HG02642 (cell line): Measurements from ENCODE around the gene CYP2J2.
"Not testable (repeated sequence)": the region's sequence is repeated elsewhere in the genome, so short reads cannot be mapped to it uniquely, and the experiment has no call there.

Experiments
- ATAC-seq: cut with Tn5 transposase; IDR thresholded peaks from one replicate; pipeline ENCODE4 v1.9.1; 2021; ENCODE audit warnings: mild to moderate bottlenecking; ENCODE audit not compliant: unreplicated experiment, poor library complexity

Gene CYP2J2

DNA sequence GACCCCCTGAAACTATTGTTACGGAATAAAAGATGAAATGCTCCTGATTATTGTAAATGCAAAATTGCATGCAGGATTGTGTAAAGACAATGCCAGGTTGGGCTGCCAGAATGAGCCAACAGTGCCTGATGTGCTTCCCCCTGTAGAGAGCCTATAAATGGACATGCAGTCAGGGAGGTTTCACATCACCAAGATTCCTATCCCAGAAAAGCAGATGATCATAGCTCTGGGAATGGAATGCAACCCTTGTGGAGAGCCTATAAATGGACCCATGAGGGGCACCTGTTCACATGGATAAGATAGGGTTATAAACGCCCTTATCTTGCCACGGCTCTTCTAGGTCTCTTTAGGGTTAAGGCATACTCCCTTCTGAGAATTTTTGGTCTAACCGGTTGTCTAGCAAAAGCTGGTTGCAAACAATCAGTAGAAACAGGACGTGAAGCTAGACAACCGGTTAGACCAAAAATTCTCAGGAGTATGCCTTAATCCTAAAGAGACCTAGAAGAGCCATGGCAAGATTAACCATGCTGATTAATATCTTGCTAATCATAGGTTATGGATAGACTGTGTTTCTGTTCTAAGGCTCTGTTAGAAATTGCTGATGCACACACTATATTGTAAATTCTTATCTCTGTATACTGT lies 5.2 kb downstream of the CYP2J2 start:
- not testable (repeated sequence) for ATAC-seq

DNA sequence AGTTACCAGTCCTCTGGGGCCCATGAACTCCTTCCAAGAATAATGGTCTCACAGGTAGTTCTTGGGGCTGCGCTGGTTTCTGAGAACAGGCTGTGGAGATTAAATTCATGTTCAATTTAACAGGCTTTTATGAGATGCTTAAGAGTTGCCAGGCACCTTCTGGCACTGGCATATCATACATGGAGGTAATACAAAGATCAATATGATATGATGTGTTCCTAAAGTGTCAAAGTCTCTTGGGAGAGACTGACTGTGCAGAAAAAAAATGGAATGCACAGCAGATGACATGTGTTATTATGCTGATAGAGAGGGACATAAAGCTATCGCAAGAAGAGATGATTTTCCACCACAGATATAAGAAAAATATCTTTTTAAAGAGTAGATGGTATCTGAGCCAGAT lies 6.8 kb downstream of the CYP2J2 start:
- ATAC-seq, result no peak

DNA sequence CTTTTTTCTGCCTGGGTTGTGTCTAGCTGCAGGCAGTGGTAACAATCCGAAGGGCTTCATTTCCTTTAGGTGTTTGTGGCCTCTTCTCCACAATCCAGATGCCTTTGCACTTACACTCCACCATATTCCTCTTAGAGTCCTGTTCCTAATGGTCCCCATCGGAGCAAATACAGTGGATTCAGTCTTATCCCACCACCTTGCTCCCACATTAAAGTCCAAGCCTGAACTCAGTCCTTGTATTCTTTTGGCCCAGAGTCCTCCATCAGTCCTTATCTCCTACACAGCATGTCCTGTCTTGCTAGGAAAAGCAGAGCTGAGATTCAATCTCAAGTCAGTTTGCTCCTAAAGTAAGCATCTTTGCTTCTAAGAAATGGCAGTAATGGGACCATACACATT lies 8.8 kb downstream of the CYP2J2 start:
- ATAC-seq, result no peak

DNA sequence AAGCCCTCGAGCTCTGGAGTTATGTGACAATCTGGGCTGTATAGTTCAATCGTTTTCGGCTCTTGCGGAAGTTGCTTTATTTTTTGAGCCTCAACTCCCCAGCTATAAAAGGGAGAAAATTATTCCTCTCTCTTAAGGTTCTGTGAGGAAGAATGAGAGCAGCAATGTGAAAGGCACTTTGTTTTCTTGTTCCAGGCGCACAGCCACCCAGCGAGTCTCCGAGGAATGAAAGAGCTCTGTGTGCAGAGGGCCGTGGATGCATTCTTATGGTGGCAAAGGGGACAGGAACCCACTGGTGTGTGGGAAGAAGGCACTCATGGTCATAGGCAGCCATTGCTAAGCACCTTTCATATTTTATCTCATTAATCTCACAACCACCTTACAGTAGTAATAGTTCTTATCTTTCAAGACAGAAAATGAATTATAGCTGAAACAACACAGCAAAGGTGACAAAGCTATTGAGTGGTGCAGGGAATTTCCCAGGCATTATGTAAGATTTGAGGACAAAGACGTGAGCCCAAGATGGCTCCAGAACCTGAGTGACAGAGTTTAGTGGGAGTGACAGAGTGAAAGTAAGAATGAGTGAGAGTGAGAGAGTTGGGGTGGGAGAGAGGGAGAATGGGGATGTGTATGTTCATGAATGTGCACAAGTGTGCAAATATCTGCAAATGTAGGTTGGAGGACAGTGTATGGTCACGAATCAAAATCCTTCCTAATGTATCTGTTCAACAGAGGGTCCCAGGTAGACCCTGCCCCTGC lies 9.4 kb downstream of the CYP2J2 start:
- ATAC-seq, result no peak

DNA sequence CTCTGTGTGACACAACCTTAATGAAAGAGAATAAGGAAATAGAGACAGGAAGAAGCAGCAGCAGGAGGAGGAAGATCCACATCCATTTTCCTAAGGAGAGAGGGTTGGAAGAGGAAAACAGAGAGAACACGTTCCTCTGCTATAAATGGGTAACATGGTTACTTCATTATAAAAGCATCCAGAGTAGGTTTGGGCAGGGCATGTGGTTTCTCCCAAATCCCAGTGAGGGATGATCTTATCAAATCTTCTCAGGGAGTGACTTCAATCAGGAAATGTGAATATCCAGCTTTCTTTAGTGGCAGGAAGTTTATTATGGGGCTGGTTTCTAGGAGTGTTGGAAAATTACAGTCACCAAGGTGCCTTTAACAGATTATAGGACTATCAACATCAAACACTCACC lies 11.1 kb downstream of the CYP2J2 start:
- ATAC-seq, result no peak

DNA sequence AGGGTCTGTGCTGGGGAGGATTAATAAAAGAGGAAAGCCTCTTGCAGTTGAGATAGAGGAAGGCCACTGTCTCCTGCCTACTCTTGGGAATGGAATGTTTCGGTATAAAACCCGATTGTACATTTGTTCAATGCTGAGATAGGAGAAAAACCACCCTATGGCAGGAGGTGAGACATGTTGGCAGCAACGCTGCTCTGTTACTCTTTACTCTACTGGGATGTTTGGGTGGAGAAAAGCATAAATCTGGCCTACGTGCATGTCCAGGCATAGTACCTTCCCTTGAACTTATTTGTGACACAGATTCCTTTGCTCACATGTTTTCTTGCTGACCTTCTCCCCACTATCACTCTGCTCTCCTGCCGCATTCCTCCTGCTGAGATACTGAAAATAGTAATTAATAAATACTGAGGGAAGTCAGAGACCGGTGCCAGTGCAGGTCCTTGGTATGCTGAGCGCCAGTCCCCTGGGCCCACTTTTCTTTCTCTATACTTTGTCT lies 11.7 kb downstream of the CYP2J2 start:
- ATAC-seq, result not testable (repeated sequence)

DNA sequence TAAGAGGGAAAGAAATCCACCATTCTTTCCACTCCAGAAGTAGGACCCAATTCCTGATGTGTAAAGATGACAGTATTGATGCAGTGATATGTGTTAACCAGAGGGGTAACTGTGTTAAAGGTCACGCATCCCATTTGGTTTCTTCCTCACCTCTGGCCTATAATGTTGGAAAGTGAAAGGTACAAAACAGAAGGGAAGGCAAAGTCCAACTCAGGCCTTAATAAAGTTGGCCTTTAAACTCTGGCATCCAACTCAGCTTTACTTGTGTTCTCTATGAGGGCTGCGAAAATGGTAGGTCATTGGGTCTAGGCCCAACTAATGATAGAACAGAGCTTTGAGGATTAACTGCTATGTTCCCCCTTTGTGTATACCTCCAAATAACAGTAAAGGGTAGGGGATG lies 17.9 kb downstream of the CYP2J2 start:
- no peak for ATAC-seq

DNA sequence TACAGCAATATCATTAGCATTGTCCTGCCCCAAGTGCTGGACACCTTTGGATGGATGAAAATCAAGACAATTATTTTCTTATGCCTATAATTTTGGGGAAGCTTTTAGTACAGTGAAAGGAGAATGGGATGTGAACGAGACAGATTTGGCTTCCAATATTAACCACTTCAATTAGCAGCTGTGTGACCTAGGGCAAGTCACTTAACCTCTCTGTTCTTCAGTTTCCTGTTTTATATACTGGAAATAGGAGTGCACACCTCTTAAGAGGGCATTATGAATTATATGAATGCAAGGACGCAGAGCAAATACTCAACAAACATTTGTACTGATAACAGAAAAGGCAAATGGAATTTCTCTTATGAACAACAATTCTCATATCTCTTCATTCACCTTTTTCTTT lies 18.5 kb downstream of the CYP2J2 start:
- ATAC-seq, result no peak

DNA sequence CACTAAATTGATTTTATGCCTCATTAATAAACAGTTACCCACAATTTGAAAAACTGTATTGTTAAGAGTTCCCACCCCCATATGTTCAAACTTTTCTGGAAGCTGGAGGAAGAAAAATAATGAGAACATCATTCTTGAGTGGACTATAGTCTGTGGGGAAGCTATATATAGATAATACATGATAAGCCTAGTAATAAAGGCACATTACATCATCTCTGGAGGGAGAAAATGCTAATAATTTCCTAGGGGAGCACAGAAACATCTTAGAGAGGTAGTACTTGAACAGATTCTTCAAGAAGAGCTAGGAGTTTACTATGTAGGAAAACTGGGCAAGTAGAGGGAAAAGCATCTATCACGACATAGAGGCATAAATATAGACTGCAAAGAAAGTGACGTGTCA lies 19.6 kb downstream of the CYP2J2 start:
- ATAC-seq, result no peak

DNA sequence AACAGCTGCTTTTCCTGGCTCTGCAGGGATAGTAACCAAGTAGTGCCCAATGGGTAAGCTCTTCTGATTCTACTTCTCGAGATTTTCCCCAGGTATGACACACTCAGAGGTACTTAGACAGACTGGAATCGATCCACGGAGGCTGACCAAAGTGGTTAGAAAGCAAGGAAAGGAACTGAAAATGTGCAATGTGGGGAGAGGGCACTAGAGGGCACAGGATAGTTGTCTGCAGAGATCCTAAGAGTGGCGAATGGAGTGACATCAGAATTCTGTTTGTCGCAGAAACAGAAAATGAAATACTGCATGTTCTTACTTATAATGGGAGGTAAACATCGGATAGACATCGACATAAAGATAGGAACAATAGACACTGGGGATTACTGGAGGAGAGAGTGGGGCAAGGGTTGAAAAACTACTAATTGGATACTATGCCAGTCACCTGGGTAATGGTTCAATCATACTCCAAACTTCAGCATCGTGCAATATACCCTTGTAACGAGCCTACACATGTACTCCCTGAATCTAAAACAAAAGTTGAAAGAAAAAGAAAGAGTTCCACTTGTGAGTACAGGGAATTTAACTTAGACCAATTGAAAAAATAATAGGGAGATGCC lies 23.3 kb downstream of the CYP2J2 start:
- ATAC-seq, result peak; percentile 65

DNA sequence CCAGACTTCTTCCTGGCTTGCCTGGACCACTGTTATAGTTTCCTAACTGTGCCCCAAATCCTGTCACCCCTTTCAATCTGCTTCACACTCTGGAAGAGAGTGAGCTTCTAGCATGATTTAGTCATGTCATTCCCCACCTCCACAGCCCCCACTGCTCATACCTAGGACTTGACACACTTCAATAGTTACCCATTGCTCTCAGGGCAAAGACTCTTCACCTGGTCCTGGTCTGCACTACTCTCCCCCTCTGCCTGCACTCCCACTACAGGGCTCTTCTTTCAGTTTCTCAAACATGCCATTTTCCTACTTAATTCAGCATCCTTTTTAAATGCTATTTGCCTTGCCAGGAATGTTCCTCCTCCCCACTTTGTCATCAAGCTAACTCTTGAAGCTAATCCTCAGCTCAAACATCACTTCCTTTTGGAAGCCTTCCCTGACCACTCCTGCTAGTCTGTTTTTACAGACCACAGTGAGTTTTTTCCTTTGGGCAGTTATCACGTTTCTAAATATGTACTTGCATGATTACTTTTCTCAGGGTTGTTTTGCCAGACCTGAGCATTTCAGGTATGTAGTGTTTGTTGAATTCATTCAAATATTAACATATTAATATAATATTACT lies 24.7 kb downstream of the CYP2J2 start:
- no peak for ATAC-seq

DNA sequence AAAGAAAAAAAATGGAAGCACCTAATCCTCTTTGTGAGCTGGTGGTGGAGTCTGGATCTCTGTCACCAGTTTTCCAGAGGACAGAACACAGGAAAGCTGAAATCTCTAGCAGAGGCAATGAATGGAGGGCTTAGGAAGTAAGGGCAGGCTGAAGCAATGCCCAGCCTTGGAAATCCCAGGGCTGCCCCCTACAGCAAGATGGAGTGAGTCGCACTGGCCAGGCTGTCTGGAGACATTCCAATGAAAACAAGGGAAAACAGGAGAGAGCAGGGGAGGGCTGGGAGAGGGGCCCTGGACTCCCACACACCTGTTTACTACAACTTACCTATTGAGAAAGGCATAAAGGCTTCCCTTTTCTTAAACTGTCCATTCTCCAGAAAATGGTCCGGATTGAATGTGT lies 25.9 kb downstream of the CYP2J2 start:
- ATAC-seq, result no peak

DNA sequence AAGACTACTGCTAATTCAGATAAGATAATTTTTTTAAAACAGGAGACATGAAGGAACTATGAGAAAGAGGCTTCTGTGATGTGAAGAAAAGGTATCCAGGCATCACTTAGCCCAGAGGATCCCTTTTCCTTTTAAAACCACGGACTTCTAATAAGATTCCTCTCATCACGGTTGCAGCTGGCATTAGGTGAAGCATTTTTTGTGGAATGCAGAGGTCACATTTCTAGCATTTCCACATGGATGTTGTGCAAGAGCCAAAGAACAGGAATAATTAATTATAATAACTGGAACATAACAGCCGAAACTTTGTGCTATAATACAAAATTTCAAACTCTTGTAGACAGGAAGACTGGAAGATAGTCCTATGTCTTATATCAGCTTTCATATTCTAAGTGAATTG lies 27.6 kb downstream of the CYP2J2 start:
- no peak for ATAC-seq

DNA sequence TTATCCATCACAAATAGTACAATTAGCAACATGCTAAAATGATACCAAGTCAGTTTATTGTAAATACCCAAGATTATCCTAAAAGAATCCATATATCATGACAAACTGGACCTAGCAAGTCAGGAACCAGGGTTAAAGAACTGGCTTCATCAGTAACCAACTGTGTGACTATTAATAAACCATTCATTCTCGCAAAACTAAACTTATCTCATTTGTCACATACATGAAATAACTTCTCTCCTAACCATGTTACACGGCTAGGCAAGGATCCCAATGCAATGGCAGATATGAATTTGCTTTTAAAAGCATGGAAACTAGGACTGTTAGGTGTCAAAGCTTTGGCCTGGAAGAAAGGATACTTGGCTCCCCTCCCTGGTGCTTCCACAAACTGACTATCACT lies 29.4 kb downstream of the CYP2J2 start:
- no peak for ATAC-seq

DNA sequence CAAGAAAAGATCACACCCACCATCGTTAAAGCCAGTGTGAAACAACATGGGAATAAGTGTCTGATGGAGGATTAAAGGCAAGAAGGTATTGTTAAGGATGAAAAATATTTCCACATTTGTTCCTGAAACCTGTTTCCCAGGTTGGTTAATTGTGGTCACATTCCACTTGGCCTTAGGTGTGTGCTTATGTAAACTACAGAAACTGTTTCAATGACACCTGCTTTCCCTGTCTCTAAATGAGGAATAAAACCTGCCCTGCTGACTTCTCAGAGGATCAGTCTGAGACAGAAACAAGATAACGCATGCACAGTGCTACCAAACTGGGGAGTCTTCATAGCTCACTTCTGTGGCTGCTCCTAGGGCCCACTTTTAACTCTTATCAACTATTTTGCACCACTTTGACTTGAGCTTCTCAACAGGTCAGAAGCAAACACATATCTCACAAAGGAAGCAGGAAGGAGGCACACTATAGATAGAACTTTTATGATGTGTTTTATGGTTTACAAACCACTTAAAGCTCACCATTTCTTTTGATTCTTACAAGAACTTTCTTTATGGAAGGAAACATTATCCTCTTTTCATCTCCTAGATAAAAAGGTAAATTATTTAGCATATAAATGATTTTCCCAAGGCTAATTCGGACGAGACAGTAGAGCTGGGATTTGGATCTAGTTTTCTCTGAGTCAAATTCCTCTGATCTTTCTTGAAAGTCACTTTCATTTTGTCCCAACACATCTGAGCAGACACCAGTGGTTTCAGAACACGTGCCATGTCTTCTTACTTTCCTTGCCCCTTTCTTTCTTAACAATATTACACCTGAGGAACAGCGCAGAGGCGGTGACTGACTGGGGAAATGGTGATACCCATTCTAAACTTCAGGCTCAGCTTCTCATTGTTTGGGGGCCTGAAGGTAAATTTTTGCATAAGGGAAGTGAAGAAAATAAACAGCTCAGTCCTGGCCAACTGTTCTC lies 33.4 kb downstream of the CYP2J2 start:
- no peak for ATAC-seq

DNA sequence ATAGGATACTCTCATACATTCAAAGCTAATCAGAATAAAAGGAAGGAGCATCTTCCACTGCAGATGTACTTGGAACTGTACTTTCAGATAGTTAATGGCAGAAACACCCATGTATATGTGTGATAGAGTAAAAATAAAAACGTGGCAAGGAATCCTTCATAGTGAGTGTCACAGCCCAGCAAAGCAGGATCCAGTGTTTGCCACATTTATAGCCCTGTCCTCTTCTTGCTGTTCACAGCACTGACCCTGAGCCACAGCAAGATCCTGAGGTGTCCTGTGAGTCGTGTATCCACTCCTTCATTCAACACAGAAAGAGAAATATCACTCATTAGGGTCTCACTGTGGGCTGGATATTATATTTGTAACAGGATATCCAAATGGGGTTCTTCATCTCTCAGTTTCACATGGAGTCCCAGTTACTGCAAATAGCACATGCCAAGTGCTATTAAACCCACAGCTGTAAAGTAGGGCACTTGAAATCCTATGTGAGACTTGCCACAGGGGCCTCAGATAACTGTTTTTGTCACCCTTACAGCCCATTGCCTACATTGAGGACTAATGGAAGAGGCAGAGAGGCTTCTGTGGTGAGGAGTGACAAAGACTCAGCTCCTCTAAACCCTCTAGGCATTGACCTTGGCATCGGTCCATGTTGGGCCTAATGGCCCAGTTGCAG lies 41.3 kb downstream of the CYP2J2 start:
- no peak for ATAC-seq

DNA sequence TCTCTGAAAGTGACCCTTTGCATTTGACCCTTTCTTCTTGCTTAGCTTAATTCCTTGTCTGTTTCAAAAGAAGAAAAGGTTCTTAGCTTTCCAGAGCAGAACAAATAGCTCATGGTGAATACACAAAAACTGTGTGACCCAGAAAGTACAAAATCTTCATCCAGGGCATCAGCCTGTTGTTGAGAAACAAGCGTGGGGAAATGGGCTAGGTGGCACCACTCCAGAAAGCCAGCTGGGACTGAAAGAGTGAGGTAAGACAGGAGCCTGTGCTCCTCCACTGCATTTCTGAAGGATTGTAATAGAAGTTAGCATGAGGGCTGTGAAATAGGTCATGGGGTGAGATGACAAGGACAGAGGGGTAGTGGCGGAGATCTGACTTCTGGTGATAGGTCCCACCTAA lies 45.8 kb downstream of the CYP2J2 start:
- no peak for ATAC-seq

DNA sequence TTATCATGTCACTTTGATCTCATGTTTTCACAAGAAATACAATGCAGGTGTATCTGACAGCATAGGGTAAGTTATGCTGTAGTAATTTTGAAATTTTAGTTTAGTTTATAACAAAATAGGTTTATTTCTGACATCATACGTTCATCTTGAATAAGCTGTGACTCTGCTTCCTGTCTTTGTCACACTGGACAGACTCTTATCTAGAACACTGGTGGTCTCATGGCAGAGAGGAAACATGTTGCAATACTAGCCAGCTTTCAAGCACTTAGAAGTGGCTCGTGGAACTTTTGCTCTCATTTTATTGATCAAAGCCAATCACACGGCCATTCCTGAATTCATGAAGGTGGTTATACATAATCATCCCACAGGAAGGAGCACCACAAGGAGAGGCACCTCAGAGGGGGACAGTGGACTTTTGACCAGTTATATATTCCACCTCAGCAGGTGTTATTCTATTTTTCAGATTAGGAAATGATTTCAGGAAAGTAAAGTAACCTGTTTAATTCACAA lies 46.5 kb downstream of the CYP2J2 start:
- no peak for ATAC-seq

DNA sequence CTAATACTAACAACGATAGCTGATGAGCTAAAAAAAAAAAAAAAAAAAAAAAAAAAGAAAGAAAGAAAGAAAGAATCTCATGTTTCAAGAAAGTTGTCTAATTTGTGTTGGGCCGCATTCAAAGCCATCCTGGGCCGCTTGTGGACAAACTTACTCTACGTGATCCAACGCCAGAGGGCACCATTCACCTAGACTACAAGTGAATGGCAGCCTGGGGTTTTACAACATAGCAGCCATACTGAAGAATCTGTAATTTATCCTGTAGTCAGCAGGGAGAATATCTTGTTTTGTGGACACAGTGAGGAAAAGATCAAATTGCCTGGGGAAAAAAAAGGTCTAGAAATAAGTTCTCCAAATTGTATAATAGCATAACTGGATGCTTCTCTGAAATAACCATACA lies 47.0 kb downstream of the CYP2J2 start:
- no peak for ATAC-seq
